ENCODE results near the gene GLT6D1. TPM values are rescaled to one million over a fixed set of nuclear protein-coding genes. Genes with fewer than 3 reads are reported as not detected.

The GLT6D1 gene
- total RNA-seq, 4 donors from 2014 or later, result not detected

DNA sequence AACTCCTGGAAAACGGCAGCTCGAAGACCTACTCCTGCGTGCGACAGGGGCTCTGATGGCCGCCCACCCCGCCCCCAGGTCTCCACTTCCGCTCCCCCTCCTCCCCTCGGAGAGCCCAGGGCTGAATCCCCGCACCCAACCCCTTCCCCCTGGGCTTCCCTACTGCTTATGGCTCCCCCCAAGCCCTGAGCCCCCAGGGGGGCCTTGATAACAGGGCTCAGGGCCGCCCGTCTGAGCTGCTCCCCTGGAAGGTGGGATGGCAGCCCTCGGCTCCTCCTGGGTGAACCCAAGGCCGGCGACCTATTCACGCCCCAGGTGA, 30.4 kb downstream of the GLT6D1 start:
- WGBS, 2 donors (ENCODE audit: low coverage in 1 of 2), result no CpG with 5 or more reads among the region's 15 CpGs
- H3K27ac ChIP-seq, result no peak overlapping the region
- H3K4me3 ChIP-seq, result no peak overlapping the region
- H3K9me3 ChIP-seq, result no peaks in the 10 kb centered on the region
- TF ChIP-seq CTCF (IDR thresholded peaks at IDR 0.05) (no peak), POLR2A (IDR thresholded peaks at IDR 0.05) (no peak)
- no peaks in the 10 kb centered on the region for H3K36me3 ChIP-seq
- H3K4me1 ChIP-seq, result peaks cover 0 to 2% (median 0%) of the 10 kb centered on the region in 3 donors
- ATAC-seq, result no peak
- peaks cover 60% of the 10 kb centered on the region for H3K27me3 ChIP-seq

DNA sequence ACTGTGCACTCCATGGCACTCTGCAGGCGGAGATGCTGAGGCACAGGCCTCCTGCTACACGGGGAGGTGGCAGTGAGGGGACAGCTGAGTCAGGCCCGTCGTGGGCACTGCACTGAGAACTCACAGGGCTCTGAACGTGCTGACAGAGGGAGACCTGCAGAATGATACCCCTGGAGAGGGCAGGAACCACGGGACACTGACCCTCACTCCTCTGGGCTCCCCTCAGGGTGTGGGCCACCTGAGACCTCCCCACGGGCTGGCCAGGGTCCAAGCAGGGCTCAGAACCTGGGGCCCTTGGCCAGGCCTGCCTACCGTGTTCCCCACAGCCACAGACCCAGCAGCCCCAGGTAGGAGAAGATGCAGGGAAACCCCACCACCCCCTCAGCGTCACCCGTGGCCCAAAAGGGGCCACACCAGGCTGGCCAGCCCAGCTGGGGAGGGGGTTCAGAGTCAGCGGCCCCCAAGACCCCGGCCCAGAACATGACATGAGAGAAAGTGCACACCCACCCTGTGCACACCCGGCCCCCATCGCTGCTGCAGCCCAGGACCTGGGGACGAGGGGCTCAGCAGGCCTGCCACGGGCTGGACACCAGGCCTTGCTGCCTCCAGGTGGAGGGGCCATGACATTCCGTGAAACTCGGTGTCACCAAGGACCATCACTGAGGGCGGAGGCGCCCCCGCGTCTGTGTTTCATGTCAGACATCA, 30.9 kb downstream of the GLT6D1 start:
- ATAC-seq, result no peak
- Histone ChIP-seq H3K36me3 (no peaks in the 10 kb centered on the region), H3K4me3 (no peak overlapping the region), H3K27ac (no peak overlapping the region), H3K27me3 (peaks cover 60% of the 10 kb centered on the region), H3K9me3 (no peaks in the 10 kb centered on the region), H3K4me1 (peaks cover 0 to 6% (median 0%) of the 10 kb centered on the region in 3 donors)
- TF ChIP-seq POLR2A (IDR thresholded peaks at IDR 0.05) (no peak), POLR2AphosphoS5 (IDR thresholded peaks at IDR 0.05) (no peak)
- 80% methylated on average over 1 of the region's 22 CpGs; no CpG with 5 or more reads in 1 of the 2 donors for WGBS, 2 donors (ENCODE audit: low coverage in 1 of 2)

DNA sequence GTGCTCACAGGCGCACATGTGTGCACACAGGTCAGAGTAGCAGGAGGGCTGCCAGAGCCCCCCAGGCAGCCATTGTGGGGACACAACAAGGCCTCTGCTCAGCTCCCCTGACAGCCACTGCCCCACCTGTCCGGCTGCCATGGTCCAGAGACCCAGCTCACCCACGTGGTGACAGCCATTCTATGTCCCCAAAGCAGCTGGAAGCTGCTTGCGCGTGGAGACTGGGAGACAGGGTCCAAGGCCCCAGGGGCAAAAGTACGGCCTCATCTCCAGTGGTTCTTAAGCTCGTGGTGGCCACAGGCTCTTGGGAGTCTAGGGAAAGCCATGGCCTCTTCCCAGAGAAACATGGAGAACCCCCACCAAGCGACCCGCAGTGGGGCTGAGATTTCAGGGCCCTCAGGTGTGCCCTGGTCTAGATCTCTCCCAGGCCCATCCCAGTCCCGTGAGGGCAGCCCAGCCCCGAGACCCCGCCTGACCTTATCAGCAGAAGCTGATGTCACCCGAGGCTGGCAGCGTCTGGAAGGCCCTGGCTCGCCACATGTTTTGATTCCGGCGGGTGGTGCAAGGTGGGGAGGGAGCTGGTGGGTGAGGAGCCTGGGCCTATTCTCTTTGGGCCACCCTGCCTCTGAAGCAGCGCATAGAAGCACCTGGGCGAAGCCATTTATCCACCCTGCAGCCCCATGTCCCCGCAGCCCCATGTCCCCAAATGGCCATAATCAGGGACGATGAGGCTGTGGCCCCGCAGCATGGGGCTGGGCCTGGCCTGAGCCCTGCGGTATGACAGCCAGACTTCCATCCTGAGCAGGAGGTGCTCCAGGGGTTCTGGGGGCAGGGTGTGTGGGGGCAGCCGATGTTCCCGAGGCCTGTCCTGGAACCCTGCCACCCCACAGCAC, 31.7 kb downstream of the GLT6D1 start:
- no peak for ATAC-seq
- peaks cover 60% of the 10 kb centered on the region for H3K27me3 ChIP-seq

DNA sequence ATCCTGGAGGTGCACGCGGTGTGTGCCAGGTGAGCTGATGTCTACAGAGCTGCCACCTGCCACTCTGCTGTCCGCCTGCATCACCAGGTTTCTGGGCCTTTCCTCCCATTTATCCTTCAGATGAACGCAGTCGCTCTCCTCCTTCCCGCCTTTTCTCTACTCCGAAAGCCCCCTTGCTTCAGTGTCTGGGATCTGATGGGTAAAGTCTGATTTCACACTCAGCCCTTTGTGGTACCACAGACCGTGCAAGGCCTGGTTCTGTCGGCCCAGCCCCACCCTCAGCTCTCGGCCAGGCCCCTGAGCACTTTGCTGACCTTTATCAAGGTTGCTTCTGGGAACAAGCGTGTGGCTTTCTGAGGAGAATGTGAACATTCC, 32.5 kb downstream of the GLT6D1 start:
- H3K9me3 ChIP-seq, result no peaks in the 10 kb centered on the region
- no peak for TF ChIP-seq POLR2A (IDR thresholded peaks at IDR 0.05)
- no peak for TF ChIP-seq EP300 (IDR thresholded peaks at IDR 0.05)
- no peak for TF ChIP-seq POLR2AphosphoS5 (IDR thresholded peaks at IDR 0.05)
- TF ChIP-seq CTCF (IDR thresholded peaks at IDR 0.05), result no peak
- peaks cover 62% of the 10 kb centered on the region for H3K27me3 ChIP-seq
- no peak overlapping the region for H3K4me3 ChIP-seq
- H3K4me1 ChIP-seq, result peaks cover 0 to 6% (median 0%) of the 10 kb centered on the region in 3 donors
- ATAC-seq, result no peak
- H3K36me3 ChIP-seq, result no peaks in the 10 kb centered on the region
- WGBS, 2 donors (ENCODE audit: low coverage in 1 of 2), result 76 to 88% methylated on average over 3 to 9 of the region's 11 CpGs
- no peak overlapping the region for H3K27ac ChIP-seq

More for the DNA sequence above, 31.7 kb downstream of the GLT6D1 start:
- Histone ChIP-seq H3K36me3 (no peaks in the 10 kb centered on the region), H3K4me3 (no peak overlapping the region), H3K9me3 (no peaks in the 10 kb centered on the region), H3K27ac (no peak overlapping the region), H3K4me1 (peaks cover 0 to 6% (median 0%) of the 10 kb centered on the region in 3 donors)
- no peak for TF ChIP-seq EP300 (IDR thresholded peaks at IDR 0.05)
- TF ChIP-seq POLR2A (IDR thresholded peaks at IDR 0.05), result no peak
- no peak for TF ChIP-seq CTCF (IDR thresholded peaks at IDR 0.05)
- TF ChIP-seq POLR2AphosphoS5 (IDR thresholded peaks at IDR 0.05), result no peak
- no CpG with 5 or more reads among the region's 25 CpGs for WGBS, 2 donors (ENCODE audit: low coverage in 1 of 2)

GRCh38 chr9:135605238-135605781, 34.0 kb downstream of the GLT6D1 start:
- ATAC-seq, result no peak
- no peak overlapping the region for H3K4me3 ChIP-seq
- peaks cover 0 to 6% (median 0%) of the 10 kb centered on the region in 3 donors for H3K4me1 ChIP-seq
- TF ChIP-seq CTCF (IDR thresholded peaks at IDR 0.05) (no peak), EP300 (IDR thresholded peaks at IDR 0.05) (no peak), POLR2AphosphoS5 (IDR thresholded peaks at IDR 0.05) (no peak), POLR2A (IDR thresholded peaks at IDR 0.05) (no peak)
- no peaks in the 10 kb centered on the region for H3K36me3 ChIP-seq
- H3K9me3 ChIP-seq, result no peaks in the 10 kb centered on the region
- WGBS, 2 donors (ENCODE audit: low coverage in 1 of 2), result 33% methylated on average over 4 of the region's 14 CpGs; no CpG with 5 or more reads in 1 of the 2 donors
- H3K27ac ChIP-seq, result no peak overlapping the region
- peaks cover 65% of the 10 kb centered on the region for H3K27me3 ChIP-seq

Data from gastroesophageal sphincter (tissue), 4 donors.